IMR-90 (cell line): ENCODE data around the gene EEF1G. TPM values are rescaled to one million over a fixed set of nuclear protein-coding genes. Genes with fewer than 3 reads are reported as not detected.

Source experiments
- ATAC-seq: fragments of 200-7000 bp; cut with Tn5 transposase; 2 replicates; pipeline ENCODE4 v1.9.1; 2020; ENCODE audit warnings: low read depth, mild to moderate bottlenecking, moderate library complexity
- BruUV-seq: library from RNA; stranded (reverse); fragments of 400-500 nt; replicated peaks from 2 replicates; lab custom pipeline; 2021; lab: Mats Ljungman, UMichigan
- CTCF ChIA-PET: fragments of 300-600 bp; formaldehyde crosslinking; extraction: SDS; loops from one replicate; lab custom pipeline; 2021; ENCODE audit warnings: antibody characterized with exemption; lab: Yijun Ruan, JAX
- POLR2A ChIA-PET: fragments of 300-600 bp; sonication (Branson Sonifier 250); formaldehyde crosslinking; loops from one replicate; lab custom pipeline; 2022; ENCODE audit warnings: antibody characterized with exemption; ENCODE audit not compliant: unreplicated experiment; lab: Charles Lee
- DNase-seq: peaks from one replicate; pipeline ENCODE4 v3.0.0; 2013
- H2AFZ ChIP-seq: replicated peaks from 2 replicates; pipeline ENCODE3; 2013; ENCODE audit warnings: low read length, mild to moderate bottlenecking; ENCODE audit not compliant: poor library complexity
- H2AK5ac ChIP-seq: 2 replicates; pipeline ENCODE4 v1.6.1; 2013; ENCODE audit warnings: low read depth, low read length, inconsistent platforms
- H2AK9ac ChIP-seq: replicated peaks from 2 replicates; pipeline ENCODE3; 2013; ENCODE audit warnings: mild to moderate bottlenecking, low read depth, low read length, moderate library complexity; ENCODE audit not compliant: poor library complexity
- H2BK120ac ChIP-seq: 2 replicates; pipeline ENCODE4 v1.6.1; 2013; ENCODE audit warnings: low read depth, low read length, inconsistent platforms
- H2BK15ac ChIP-seq: 3 replicates; pipeline ENCODE4 v1.6.1; 2013; ENCODE audit warnings: low read depth, low read length, inconsistent platforms
- H2BK20ac ChIP-seq: 2 replicates; pipeline ENCODE4 v1.6.1; 2013; ENCODE audit warnings: low read depth, mild to moderate bottlenecking, inconsistent platforms, low read length, moderate library complexity
- H2BK5ac ChIP-seq: 2 replicates; pipeline ENCODE4 v1.6.1; 2013; ENCODE audit warnings: mild to moderate bottlenecking, low read depth, low read length, inconsistent platforms; ENCODE audit not compliant: poor library complexity, severe bottlenecking
- H3K14ac ChIP-seq: replicated peaks from 2 replicates; pipeline ENCODE4 v1.6.1; 2013; ENCODE audit warnings: low read depth, low read length, inconsistent platforms
- H3K18ac ChIP-seq: 2 replicates; pipeline ENCODE4 v1.6.1; 2013; ENCODE audit warnings: low read depth, low read length, control low read depth
- H3K23ac ChIP-seq: 2 replicates; pipeline ENCODE4 v1.6.1; 2013; ENCODE audit warnings: low read depth, low read length, inconsistent platforms
- H3K27ac ChIP-seq: 2 replicates; pipeline ENCODE4 v1.5.1; 2013; ENCODE audit warnings: mild to moderate bottlenecking, control low read depth, low read length; ENCODE audit not compliant: insufficient read depth
- H3K27me3 ChIP-seq: 2 replicates; pipeline ENCODE4 v1.6.1; 2013; ENCODE audit warnings: low read length; ENCODE audit not compliant: control insufficient read depth, insufficient read depth
- H3K36me3 ChIP-seq: 2 replicates; pipeline ENCODE4 v1.6.1; 2013; ENCODE audit warnings: low read length, mixed read lengths; ENCODE audit not compliant: control insufficient read depth, insufficient read depth
- H3K4ac ChIP-seq: 2 replicates; pipeline ENCODE4 v1.6.1; 2013; ENCODE audit warnings: low read depth, low read length, inconsistent platforms
- H3K4me1 ChIP-seq: 2 replicates; pipeline ENCODE4 v1.6.1; 2013; ENCODE audit warnings: low read length, mixed read lengths; ENCODE audit not compliant: control insufficient read depth, insufficient read depth
- H3K4me2 ChIP-seq: 2 replicates; pipeline ENCODE4 v1.6.1; 2013; ENCODE audit warnings: low read depth, mild to moderate bottlenecking, control low read depth, low read length, moderate library complexity
- H3K4me3 ChIP-seq: 2 replicates; pipeline ENCODE4 v1.5.1; 2013; ENCODE audit warnings: low read depth, mild to moderate bottlenecking, control low read depth, low read length, moderate library complexity; ENCODE audit not compliant: insufficient read depth
- H3K56ac ChIP-seq: 2 replicates; pipeline ENCODE4 v1.6.1; 2013; ENCODE audit warnings: low read length, inconsistent platforms; ENCODE audit not compliant: insufficient read depth; ENCODE audit errors: extremely low read depth
- H3K79me1 ChIP-seq, 2 experiments: 2 replicates each; pipeline ENCODE4 v1.6.1; 2013; ENCODE audit warnings: low read length in 2 of 2, inconsistent platforms in 1 of 2, low read depth in 1 of 2
- H3K9ac ChIP-seq: 2 replicates; pipeline ENCODE4 v1.6.1; 2013; ENCODE audit warnings: low read depth, low read length, control low read depth
- H3K9me1 ChIP-seq: 2 replicates; pipeline ENCODE4 v1.6.1; 2013; ENCODE audit warnings: low read length, inconsistent platforms; ENCODE audit not compliant: insufficient read depth
- H3K9me3 ChIP-seq: 2 replicates; pipeline ENCODE4 v1.6.1; 2013; ENCODE audit warnings: low read length; ENCODE audit not compliant: control insufficient read depth, insufficient read depth
- H4K20me1 ChIP-seq: 2 replicates; pipeline ENCODE4 v1.6.1; 2013; ENCODE audit warnings: low read length, inconsistent platforms; ENCODE audit not compliant: insufficient read depth
- H4K5ac ChIP-seq: 2 replicates; pipeline ENCODE4 v1.6.1; 2013; ENCODE audit warnings: mild to moderate bottlenecking, low read depth, low read length, control low read depth
- H4K8ac ChIP-seq, 2 experiments: 2 replicates each; pipeline ENCODE4 v1.6.1; 2013; ENCODE audit warnings: low read depth in 2 of 2, low read length in 2 of 2, control low read depth in 1 of 2, inconsistent platforms in 1 of 2
- H4K91ac ChIP-seq: 2 replicates; pipeline ENCODE4 v1.6.1; 2013; ENCODE audit warnings: low read depth, low read length, inconsistent platforms; ENCODE audit not compliant: insufficient read depth
- BHLHE40 ChIP-seq: fragments of 150-350 bp; IDR thresholded peaks from 2 replicates; pipeline ENCODE4 v1.6.1; 2016; ENCODE audit warnings: mild to moderate bottlenecking, low read depth, low read length
- CEBPB ChIP-seq: IDR thresholded peaks from 2 replicates; pipeline ENCODE4 v1.6.1; 2012; ENCODE audit warnings: low read depth, low read length, improper control_type of control experiment
- CHD1 ChIP-seq: IDR thresholded peaks from 2 replicates; pipeline ENCODE4 v1.6.1; 2012; ENCODE audit warnings: low read depth, low read length, improper control_type of control experiment
- CTCF ChIP-seq: conservative IDR thresholded peaks from 2 replicates; pipeline ENCODE4 v1.5.1; 2012; ENCODE audit warnings: mild to moderate bottlenecking, low read depth, low read length, improper control_type of control experiment
- FOS ChIP-seq: fragments of 150-350 bp; IDR thresholded peaks from 2 replicates; pipeline ENCODE4 v1.6.1; 2016; ENCODE audit warnings: low read depth, low read length
- MAFK ChIP-seq: IDR thresholded peaks from 2 replicates; pipeline ENCODE4 v1.6.1; 2012; ENCODE audit warnings: low read depth, low read length, improper control_type of control experiment
- MAZ ChIP-seq: IDR thresholded peaks from 2 replicates; pipeline ENCODE4 v1.6.1; 2012; ENCODE audit warnings: low read depth, mild to moderate bottlenecking, low read length, improper control_type of control experiment, moderate library complexity, borderline replicate concordance
- NFE2L2 ChIP-seq: fragments of 150-350 bp; IDR thresholded peaks from 2 replicates; pipeline ENCODE4 v1.6.1; 2016; ENCODE audit warnings: low read depth, mild to moderate bottlenecking, low read length
- POLR2A ChIP-seq: IDR thresholded peaks from 2 replicates; pipeline ENCODE4 v1.6.1; 2012; ENCODE audit warnings: mild to moderate bottlenecking, low read depth, low read length
- RAD21 ChIP-seq: IDR thresholded peaks from 2 replicates; pipeline ENCODE4 v1.6.1; 2012; ENCODE audit warnings: low read length, improper control_type of control experiment
- RCOR1 ChIP-seq: IDR thresholded peaks from 2 replicates; pipeline ENCODE4 v1.6.1; 2012; ENCODE audit warnings: mild to moderate bottlenecking, low read length, improper control_type of control experiment; ENCODE audit not compliant: insufficient replicate concordance
- RFX5 ChIP-seq: IDR thresholded peaks from 2 replicates; pipeline ENCODE4 v1.8.0; 2012; ENCODE audit warnings: low read depth, mild to moderate bottlenecking, low read length, moderate library complexity
- USF2 ChIP-seq: fragments of 150-350 bp; IDR thresholded peaks from 2 replicates; pipeline ENCODE4 v1.6.1; 2017; ENCODE audit warnings: mild to moderate bottlenecking, antibody characterized with exemption, low read length, low read depth
- WGBS, 2 experiments: methylation state at CpG; one replicate each; pipeline versions ENCODE4 v1.1.5 to v1.1.7; 2013; ENCODE audit warnings: missing lambda C conversion rate in 2 of 2; ENCODE audit not compliant: insufficient read length in 1 of 2; ENCODE audit errors: extremely low coverage in 2 of 2; 5-methylcytosine and 5-hydroxymethylcytosine counted together
- dilution Hi-C: fragments of 300-500 bp; cut with HindIII; formaldehyde crosslinking; loops from one replicate; pipeline ENCODE4 v1.14.3; 2018; ENCODE audit warnings: low sequenced_read_pairs; ENCODE audit not compliant: unreplicated experiment
- in situ Hi-C: fragments of 300-500 bp; cut with MboI; formaldehyde crosslinking; loops from 3 replicates; pipeline ENCODE4 v1.14.3; 2019; ENCODE audit warnings: low sequenced_read_pairs, inconsistent platforms, mixed read lengths
- intact Hi-C: fragments of 100-400 bp; cut with micrococcal nuclease; formaldehyde crosslinking; loops from 2 replicates; pipeline ENCODE4 v1.10.0; 2022
- polyA plus RNA-seq, 3 experiments: library from polyadenylated mRNA; depleted of rRNA; stranded (reverse); fragments of >200 nt; gene quantifications; 2 replicates each; pipeline ENCODE4 v1.2.3, GENCODE V29; 2012; ENCODE audit warnings: low replicate concordance in 1 of 3
- total RNA-seq: library from RNA; depleted of rRNA; stranded (reverse); fragments of >200 nt; gene quantifications from 2 replicates; pipeline ENCODE4 v1.2.3, GENCODE V29; 2012
- TF ChIP-seq, protein P1 (sequence below): fragments of 150-350 bp; IDR thresholded peaks from 2 replicates; pipeline ENCODE4 v1.6.1; 2016; ENCODE audit warnings: low read depth, mild to moderate bottlenecking, low read length, moderate library complexity, borderline replicate concordance

Gene EEF1G
- total and polyA plus RNA-seq, 2 of the 4 experiments (the other 2 are of a cell fraction): 1,684 to 1,857 TPM

GRCh38 chr11:62542111-62542745 is 31.5 kb downstream of the EEF1G start:
- Histone ChIP-seq H3K56ac (peak overlapping the region; percentile 81; the same call in 1 of the 2 replicates), H3K27ac (peak overlapping the region; percentile 57), H4K91ac (peak overlapping the region; percentile 86), H3K18ac (peak overlapping the region; percentile 0), H3K9me3 (no peaks in the 10 kb centered on the region), H2AFZ (no peak overlapping the region), H3K9me1 (peaks cover 19% of the 10 kb centered on the region), H3K4ac (peak overlapping the region; percentile 64), H4K20me1 (peaks cover 83% of the 10 kb centered on the region), H3K4me1 (peaks cover 45% of the 10 kb centered on the region), H3K27me3 (no peaks in the 10 kb centered on the region), H3K23ac (peak overlapping the region; percentile 86), H3K79me1 (peaks cover 0 to 32% of the 10 kb centered on the region in 2 experiments; a peak in 2 of 4 replicates), H2BK15ac (no peak overlapping the region; the same call in 2 of the 3 replicates), H4K5ac (0 out of 2 replicates have a peak overlapping the region, but pooled peaks have one; percentile 3), H3K4me2 (peak overlapping the region; percentile 65), H2BK5ac (peak overlapping the region; percentile 36), H3K4me3 (peak overlapping the region; percentile 85), H2BK20ac (no peak overlapping the region), H2BK120ac (peak overlapping the region; percentile 57), H3K9ac (peak overlapping the region; percentile 63), H3K14ac (peak overlapping the region; percentile 90), H4K8ac (peak overlapping the region; percentile 32; a peak in 2 of 4 replicates), H3K36me3 (peaks cover 17% of the 10 kb centered on the region), H2AK5ac (peak overlapping the region; percentile 89), H2AK9ac (peak overlapping the region; percentile 74)
- POLR2A ChIA-PET: interaction anchor here (0.6 to 3.6 kb wide), 4 partner anchors 11 to 153 kb away, joined by 4 to 16 read pairs (median 8); no protein-coding TSS in a partner anchor
- no TSS peak for BruUV-seq
- in situ Hi-C loops: no loop called here
- 60% methylated on average over 1 of the region's 6 CpGs; no CpG with 5 or more reads in 1 of the 2 experiments for WGBS, 2 experiments
- DNase-seq (peak; percentile 23), ATAC-seq (no peak)
- intact Hi-C loops: loop anchor here (1.0 to 5.0 kb wide), 3 partner anchors 35 to 147 kb away; no protein-coding TSS in a partner anchor
- dilution Hi-C loops: no loop called here
- CTCF ChIA-PET: interaction anchor here (0.6 to 4.1 kb wide), 19 partner anchors 10 to 148 kb away, joined by 3 to 31 read pairs (median 6); partner anchors contain the start of genes EEF1G, LBHD1 and SCGB1A1
- TF ChIP-seq RAD21: no peak
- no peak for TF ChIP-seq MAZ
- no peak for TF ChIP-seq CEBPB
- TF ChIP-seq NFE2L2: no peak
- TF ChIP-seq POLR2A: no peak
- TF ChIP-seq, protein P1, sequence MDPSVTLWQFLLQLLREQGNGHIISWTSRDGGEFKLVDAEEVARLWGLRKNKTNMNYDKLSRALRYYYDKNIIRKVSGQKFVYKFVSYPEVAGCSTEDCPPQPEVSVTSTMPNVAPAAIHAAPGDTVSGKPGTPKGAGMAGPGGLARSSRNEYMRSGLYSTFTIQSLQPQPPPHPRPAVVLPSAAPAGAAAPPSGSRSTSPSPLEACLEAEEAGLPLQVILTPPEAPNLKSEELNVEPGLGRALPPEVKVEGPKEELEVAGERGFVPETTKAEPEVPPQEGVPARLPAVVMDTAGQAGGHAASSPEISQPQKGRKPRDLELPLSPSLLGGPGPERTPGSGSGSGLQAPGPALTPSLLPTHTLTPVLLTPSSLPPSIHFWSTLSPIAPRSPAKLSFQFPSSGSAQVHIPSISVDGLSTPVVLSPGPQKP: no peak
- no peak for TF ChIP-seq BHLHE40
- no peak for TF ChIP-seq FOS
- TF ChIP-seq USF2: no peak
- TF ChIP-seq CHD1: no peak
- TF ChIP-seq RFX5: no peak
- TF ChIP-seq MAFK: no peak
- no peak for TF ChIP-seq CTCF
- TF ChIP-seq RCOR1: no peak
